Nucleus accumbens (tissue), 56 donors: Measurements from ENCODE around the gene PLPPR5.
"Not testable (repeated sequence)": the region's sequence is repeated elsewhere in the genome, so short reads cannot be mapped to it uniquely, and the experiment has no call there.

Source experiments
- DNase-seq, 56 donors: peaks; one replicate each; lab custom pipeline; 2025; lab: John Stamatoyannopoulos, UW

Gene PLPPR5

DNA sequence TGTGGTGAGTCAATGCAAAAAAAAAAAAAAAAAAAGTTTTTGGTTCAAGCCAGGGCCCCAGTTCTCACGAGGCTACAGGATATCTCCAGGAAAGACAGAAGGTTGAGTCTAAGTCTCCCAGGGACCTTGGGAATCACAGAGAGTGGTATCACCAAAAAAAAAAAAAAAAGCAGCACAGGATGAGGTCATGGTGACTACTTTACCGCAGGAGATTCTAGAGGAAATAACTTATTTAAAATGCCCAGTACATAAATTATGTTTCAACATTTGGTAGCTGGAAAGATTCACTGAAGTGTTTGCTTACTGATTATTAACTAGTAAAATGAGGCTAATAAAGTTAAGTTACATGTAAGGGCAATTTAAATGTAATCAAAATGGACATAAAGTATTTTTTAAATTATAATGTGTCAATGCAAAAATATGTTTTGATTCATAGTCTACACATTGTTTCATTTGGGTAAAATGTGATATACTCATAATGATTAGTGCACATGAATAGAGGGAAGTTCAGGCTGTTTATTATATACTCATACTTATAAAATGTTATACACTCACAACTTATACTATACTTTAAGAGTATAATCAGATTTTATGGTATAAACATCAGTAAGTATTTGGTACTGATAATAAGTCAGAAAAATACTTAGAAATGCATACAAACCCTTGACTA, 84.1 kb downstream of the PLPPR5 start:
- no peak for DNase-seq

- DNase-seq = no peak
These were observed 85.0 kb downstream of the PLPPR5 start for GRCh38 chr1:98919652-98920051.

DNA sequence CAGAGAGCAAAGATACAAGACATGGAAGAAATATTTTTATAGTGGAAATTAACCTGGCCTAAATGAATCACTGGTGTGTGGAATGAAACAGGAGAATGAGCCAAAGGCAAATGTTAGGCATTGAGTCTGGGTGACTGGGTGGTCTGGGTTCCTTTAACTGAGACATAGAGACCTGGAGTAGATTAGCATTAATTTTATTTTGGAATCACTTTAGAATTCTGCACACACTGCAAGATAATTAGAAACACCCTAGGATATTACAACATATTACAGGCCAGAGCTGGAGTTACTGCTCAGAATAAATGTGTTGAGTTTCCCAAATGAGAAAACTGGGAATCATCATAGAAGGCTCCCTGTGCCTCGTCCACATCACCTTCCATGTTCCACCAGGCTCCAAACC, 85.5 kb downstream of the PLPPR5 start:
- no peak for DNase-seq

DNA sequence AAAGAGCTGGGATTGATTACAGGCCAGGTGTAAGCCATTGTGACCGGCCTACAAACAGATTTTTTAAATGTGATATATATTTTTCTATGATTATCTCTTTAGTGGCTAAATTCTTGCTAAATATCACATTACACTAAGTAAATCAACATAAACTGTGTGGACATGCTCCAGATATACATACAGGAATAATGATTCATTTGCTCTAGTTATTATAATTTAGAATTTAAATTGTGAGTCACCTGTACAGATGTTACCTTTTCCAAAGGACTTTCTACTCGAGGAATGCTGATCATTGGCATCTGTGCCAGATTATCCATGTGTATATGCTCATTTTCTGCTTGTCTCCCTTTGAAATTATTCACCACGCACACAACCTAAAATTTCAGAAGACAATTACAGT, 90.1 kb downstream of the PLPPR5 start:
- no peak for DNase-seq

GRCh38 chr1:98910827-98911226, 93.8 kb downstream of the PLPPR5 start:
- DNase-seq = no peak

DNA sequence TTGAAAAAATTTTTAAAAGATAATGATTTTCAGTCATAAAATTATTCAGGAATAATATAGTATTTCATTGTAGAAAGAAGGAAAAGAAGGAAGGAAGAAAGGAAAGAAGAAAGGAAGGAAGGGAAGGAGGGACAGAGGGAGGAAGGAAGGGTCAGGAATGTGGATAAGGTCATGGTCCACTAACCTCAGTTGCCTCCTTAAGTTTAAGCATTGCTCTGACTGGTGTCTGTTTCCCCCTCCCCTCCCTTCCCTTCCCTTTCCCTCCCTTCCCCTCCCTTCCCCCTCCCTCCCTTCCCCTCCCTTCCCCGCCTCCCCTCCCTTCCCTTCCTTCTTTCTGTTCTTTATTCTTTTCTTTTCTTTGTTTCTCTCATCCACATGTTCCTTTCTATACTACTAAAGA, 95.7 kb downstream of the PLPPR5 start:
- DNase-seq = no peak

GRCh38 chr1:98906809-98907208, 97.9 kb downstream of the PLPPR5 start:
- DNase-seq = no peak

DNA sequence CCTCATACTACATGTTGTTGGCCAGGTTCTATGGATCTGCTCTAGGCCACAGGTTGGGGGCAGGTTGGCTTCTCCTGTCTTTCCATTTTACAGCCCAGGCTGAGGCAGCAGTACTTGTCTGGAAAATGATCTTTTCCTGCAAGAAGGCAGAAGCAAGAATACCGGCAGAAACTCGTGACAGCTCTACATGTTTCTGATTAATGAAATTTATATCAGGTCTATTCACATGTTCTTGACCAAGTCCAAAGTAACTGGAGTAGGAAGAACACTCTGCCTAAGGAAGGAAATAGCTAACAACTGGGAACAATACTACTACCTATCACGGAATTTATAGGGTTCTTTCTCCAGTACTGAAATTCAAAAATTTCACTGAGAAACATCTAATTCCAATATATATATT, 98.3 kb downstream of the PLPPR5 start:
- no peak for DNase-seq

GRCh38 chr1:98904684-98905083, 100.0 kb downstream of the PLPPR5 start:
- no peak for DNase-seq

DNA sequence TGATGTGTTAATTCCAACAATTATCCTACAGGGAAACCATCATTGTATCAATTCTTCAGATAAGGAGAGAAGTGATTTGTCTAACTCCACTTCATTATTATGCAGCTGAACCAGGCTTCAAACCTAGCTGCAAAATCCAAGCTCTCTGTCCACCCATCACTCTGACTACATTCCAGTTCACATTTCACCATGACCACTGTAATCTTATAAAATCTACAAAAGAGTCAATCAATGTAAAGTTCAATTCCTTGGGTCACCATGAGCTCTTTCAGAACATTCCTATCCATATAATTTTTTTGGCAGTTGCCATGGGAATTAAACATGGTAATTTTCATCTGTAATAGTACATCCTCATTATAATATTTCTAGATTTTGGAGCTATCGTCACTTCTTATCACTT, 100.9 kb downstream of the PLPPR5 start:
- DNase-seq = no peak

DNA sequence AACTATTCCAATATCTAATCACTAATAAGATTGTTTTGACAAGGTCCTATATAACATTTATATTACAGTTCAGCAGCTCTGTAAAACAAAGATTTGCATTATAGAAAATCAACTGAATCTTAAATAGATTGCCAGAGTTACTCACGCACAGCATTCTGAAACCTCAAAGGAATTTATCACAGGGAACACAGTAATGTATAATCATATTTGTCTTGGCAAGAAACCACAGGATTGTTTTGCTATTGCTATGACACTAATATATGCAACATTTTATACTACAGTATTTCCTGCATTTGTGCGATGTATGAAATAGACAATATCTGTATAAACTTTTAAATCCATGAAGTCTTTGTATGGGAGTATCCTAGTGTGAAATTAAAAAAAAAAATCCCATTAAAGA, 101.4 kb downstream of the PLPPR5 start:
- no peak for DNase-seq

DNA sequence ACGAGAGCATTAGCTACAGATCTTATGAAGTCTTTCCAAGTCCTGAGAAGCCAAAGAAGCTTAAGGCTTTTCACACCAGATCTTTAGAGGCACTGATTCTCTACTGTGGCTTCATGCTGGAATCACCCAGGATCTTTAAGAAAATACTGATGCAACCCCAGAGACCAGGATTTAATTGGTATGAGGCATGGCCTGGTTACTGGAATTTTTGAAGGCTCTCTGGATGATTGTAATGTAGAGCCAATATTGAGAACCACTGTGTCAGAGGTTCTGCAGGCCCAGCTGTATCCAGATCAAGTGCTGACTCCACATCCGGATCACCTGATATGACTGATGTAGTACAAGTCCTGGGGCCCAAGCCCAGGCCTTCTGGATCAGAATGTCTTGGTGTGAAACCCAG, 105.7 kb downstream of the PLPPR5 start:
- DNase-seq = no peak

GRCh38 chr1:98897479-98897878, 107.2 kb downstream of the PLPPR5 start:
- DNase-seq = no peak

DNA sequence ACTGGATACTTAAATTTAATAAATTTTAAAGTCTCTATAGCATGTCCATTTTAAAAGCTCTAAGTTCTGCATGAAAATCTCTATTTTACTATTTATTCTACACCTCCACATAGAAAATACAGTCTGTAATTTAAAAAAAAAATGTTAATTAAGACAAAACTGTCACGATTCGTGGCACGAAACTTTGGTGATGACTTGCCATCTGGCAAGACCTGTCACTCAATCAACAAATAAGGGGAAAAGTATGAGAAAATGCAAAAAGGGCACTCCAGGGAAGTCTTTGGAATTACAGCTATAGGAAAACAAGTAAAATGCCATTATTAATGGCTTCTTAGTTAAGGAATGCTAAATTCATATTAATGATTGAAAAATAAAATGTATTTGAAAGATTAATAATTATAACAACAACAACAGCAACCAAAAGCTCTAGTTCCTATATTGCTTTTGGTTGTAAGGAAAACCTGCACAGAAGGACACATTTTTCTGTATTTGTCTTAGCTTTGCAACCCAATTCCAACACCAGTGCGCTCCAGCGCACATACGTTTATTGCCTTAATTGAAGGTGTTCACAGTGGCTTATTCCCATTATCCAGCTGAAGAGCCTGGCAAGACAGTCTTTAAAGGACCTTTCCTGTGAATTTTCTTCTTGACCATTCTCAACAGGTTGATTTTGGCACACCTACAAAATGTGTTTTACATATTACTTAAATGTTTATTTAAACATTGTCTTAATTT, 107.8 kb downstream of the PLPPR5 start:
- no peak for DNase-seq

DNA sequence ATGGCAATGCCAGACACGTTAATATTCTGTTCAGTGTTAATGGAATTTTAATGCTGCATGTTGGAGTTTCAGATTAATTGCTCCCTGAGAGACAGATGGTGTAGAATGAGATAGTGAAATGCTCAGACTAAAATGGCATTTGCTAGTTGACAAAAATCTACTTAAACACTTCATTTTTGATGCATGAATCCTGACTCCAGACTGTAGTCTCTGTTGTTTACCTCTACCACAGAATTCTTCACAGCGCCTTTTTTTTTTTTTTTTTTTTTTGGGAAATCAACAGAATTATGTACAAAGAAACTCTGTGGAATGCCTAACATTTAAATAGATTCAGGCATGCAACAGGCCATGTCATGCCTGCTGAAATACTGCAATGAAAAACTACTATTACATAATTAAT, 111.3 kb downstream of the PLPPR5 start:
- no peak for DNase-seq

GRCh38 chr1:98888869-98889268, 115.8 kb downstream of the PLPPR5 start:
- DNase-seq = no peak

- DNase-seq = no peak
These were observed 117.2 kb downstream of the PLPPR5 start for GRCh38 chr1:98887507-98887906.

- no peak for DNase-seq
These were observed 119.8 kb downstream of the PLPPR5 start for GRCh38 chr1:98884864-98885263.

- DNase-seq = no peak
These were observed 122.8 kb downstream of the PLPPR5 start for GRCh38 chr1:98881901-98882300.

- not testable (repeated sequence) for DNase-seq
These were observed 123.4 kb downstream of the PLPPR5 start for GRCh38 chr1:98881234-98881633.

DNA sequence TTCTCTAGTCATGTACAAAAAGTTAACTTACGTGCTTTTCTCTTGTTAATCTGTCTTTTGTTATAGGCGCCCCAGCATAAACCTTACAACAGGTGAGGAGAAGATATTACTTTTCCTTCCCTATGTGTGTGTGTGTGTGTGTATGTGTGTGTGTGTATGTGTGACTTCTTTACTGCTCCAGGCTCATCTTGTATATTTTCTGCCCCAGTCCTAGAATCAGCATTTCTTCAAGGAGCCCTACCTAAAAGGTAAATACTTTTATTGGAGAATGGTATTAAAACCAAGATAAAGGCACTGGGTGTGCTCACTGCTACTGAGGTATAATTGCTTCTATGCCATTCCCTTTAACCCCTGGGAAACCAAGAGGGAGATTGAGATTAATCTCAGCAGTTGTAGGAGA, 129.8 kb downstream of the PLPPR5 start:
- DNase-seq = no peak
